Endothelial cell (in vitro differentiated cells): ENCODE results near the gene RACK1. TPM values are rescaled to one million over a fixed set of nuclear protein-coding genes. Genes with fewer than 3 reads are reported as not detected.

Experiments
- DNase-seq: peaks from one replicate; pipeline ENCODE4 v3.0.0; 2021; ENCODE audit warnings: low spot score
- H3K27ac Mint-ChIP-seq: one replicate; pipeline ENCODE4 v1.8.0; 2021; ENCODE audit warnings: mixed read lengths, inconsistent platforms; ENCODE audit not compliant: unreplicated experiment
- H3K27me3 Mint-ChIP-seq: one replicate; pipeline ENCODE4 v1.8.0; 2021; ENCODE audit warnings: mild to moderate bottlenecking, moderate library complexity, mixed read lengths, inconsistent platforms; ENCODE audit not compliant: unreplicated experiment
- H3K36me3 Mint-ChIP-seq: one replicate; pipeline ENCODE4 v1.8.0; 2021; ENCODE audit warnings: mild to moderate bottlenecking, low read depth, mixed read lengths, inconsistent platforms; ENCODE audit not compliant: unreplicated experiment
- H3K4me1 Mint-ChIP-seq: one replicate; pipeline ENCODE4 v1.8.0; 2021; ENCODE audit warnings: mild to moderate bottlenecking, mixed read lengths, inconsistent platforms; ENCODE audit not compliant: unreplicated experiment
- H3K4me3 Mint-ChIP-seq: one replicate; pipeline ENCODE4 v1.8.0; 2021; ENCODE audit warnings: mild to moderate bottlenecking, mixed read lengths, inconsistent platforms; ENCODE audit not compliant: unreplicated experiment
- H3K9me3 Mint-ChIP-seq: one replicate; pipeline ENCODE4 v1.8.0; 2021; ENCODE audit warnings: mixed read lengths, inconsistent platforms; ENCODE audit not compliant: unreplicated experiment
- total RNA-seq: library from RNA; stranded (reverse); fragmentation: NEBNext Ultra II Directional; extraction: Animal tissue kit (Norgen Biotek cat#: 25700); gene quantifications from one replicate; pipeline ENCODE4 v1.2.1, GENCODE V29; 2021; ENCODE audit not compliant: unreplicated experiment
- TF ChIP-seq, protein P1 (sequence below): fragments of 200-600 bp; sonication (generic); IDR thresholded peaks from one replicate; pipeline ENCODE4 v1.5.0; 2021; ENCODE audit warnings: antibody characterized with exemption; ENCODE audit not compliant: unreplicated experiment

RACK1 gene
- total RNA-seq, 1 donor from 2014 or later, result 2,232 TPM

DNA sequence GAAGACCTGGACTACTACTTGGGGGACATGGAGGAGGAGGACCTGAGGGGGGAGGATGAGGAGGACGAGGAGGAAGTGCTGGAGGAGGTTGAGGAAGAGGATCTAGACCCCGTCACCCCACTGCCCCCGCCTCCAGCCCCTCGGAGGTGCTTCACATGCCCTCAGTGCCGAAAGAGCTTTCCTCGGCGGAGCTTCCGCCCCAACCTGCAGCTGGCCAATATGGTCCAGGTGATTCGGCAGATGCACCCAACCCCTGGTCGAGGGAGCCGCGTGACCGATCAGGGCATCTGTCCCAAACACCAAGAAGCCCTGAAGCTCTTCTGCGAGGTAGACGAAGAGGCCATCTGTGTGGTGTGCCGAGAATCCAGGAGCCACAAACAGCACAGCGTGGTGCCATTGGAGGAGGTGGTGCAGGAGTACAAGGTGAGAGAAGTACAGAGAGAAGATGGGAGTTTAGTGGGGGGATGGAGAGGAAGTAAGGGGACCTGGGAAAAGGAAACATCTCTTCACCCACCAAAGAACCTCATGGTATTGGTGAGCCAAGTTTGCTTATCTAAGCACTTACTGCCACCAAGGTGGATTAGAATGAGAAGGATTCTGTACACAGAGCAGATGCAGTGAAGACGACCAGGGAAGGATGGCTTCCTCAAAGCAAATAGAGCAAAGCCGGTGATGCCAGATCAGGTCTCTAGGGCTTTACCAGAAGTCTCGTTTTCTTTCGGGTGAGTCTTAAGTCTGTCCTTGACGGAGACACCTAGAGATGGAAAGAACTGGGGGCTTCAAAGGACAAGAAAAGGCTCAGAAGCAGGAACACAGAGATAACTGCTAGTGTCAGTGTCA, 19.1 kb downstream of the RACK1 start:
- H3K27ac Mint-ChIP-seq, result peak overlapping the region; percentile 98
- H3K27me3 Mint-ChIP-seq, result peaks cover 28% of the 10 kb centered on the region
- H3K4me3 Mint-ChIP-seq, result peak overlapping the region; percentile 98
- TF ChIP-seq, protein P1, sequence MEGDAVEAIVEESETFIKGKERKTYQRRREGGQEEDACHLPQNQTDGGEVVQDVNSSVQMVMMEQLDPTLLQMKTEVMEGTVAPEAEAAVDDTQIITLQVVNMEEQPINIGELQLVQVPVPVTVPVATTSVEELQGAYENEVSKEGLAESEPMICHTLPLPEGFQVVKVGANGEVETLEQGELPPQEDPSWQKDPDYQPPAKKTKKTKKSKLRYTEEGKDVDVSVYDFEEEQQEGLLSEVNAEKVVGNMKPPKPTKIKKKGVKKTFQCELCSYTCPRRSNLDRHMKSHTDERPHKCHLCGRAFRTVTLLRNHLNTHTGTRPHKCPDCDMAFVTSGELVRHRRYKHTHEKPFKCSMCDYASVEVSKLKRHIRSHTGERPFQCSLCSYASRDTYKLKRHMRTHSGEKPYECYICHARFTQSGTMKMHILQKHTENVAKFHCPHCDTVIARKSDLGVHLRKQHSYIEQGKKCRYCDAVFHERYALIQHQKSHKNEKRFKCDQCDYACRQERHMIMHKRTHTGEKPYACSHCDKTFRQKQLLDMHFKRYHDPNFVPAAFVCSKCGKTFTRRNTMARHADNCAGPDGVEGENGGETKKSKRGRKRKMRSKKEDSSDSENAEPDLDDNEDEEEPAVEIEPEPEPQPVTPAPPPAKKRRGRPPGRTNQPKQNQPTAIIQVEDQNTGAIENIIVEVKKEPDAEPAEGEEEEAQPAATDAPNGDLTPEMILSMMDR, result no peak
- H3K4me1 Mint-ChIP-seq, result peaks cover 20% of the 10 kb centered on the region
- H3K9me3 Mint-ChIP-seq, result no peaks in the 10 kb centered on the region
- DNase-seq, result no peak
- peaks cover 10% of the 10 kb centered on the region for H3K36me3 Mint-ChIP-seq

DNA sequence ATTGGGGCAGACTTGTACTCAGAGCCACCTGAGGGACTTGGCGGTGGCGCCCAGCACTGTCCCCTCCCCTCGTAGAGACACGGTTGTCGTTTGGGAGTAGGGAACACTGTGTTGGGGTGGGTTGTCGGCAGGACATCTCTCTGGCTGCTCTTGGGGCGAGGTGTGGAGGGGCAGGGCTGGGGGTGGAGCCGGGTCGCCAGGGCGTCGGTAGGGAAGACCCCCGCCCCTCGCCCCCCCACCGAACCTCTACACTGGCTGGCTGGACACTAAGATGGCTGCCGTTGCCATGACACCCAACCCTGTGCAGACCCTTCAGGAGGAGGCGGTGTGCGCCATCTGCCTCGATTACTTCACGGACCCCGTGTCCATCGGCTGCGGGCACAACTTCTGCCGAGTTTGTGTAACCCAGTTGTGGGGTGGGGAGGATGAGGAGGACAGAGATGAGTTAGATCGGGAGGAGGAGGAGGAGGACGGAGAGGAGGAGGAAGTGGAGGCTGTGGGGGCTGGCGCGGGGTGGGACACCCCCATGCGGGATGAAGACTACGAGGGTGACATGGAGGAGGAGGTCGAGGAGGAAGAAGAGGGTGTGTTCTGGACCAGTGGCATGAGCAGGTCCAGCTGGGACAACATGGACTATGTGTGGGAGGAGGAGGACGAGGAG, 19.8 kb downstream of the RACK1 start:
- Mint-ChIP-seq H3K36me3 (peaks cover 8% of the 10 kb centered on the region), H3K9me3 (no peaks in the 10 kb centered on the region), H3K4me1 (peaks cover 20% of the 10 kb centered on the region), H3K4me3 (peak overlapping the region; percentile 98), H3K27me3 (peaks cover 25% of the 10 kb centered on the region), H3K27ac (peak overlapping the region; percentile 98)
- peak; percentile 81 for DNase-seq
- TF ChIP-seq, protein P1, result no peak

DNA sequence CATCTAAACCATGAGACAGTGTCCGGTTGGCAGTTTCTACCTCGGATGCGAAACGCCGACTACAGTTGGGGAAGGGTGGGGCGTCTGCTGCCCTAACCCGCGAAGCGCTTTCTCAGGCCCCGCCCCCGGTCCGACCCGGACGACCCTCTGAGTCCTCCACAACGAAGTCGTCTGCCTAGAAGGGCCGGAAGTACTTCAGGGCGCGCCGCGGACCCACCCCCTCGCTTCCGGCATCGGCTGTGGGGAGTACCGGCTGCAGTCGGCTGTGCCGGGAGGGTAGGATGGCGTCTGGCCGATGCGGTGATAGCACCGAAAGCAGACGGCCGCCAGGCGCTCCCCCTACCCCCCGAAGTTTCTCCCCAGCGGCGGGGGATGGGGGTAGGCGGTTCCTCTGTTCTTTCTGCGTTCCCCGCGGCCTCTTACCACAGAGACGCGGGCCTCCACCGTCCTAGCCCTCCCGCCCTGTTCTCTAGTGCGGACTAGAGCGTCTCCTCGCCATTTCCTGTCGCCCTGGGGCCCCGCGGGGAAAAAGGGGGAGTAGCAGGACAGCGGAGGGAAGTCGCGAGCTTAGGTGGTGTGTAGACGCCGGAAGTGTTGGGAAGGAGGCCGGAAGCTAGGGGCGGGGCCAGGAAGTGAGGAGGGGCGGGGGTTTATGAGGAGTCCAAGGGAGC, 20.5 kb downstream of the RACK1 start, which contains the start of gene TRIM41:
Gene TRIM41 (plus strand): TSS at position 224 of the 671 bp plus-strand sequence. CDS start 719 bp downstream, outside the sequence.
- TF ChIP-seq, protein P1, result no peak
- Mint-ChIP-seq H3K4me3 (peak within 1 kb of the TSS; percentile 98), H3K4me1 (peaks cover 21% of the 10 kb centered on the region), H3K9me3 (no peaks in the 10 kb centered on the region), H3K36me3 (peaks cover 9% of the 10 kb centered on the region), H3K27me3 (peaks cover 30% of the 10 kb centered on the region), H3K27ac (peak within 1 kb of the TSS; percentile 99)
- DNase-seq, result peak; percentile 97

DNA sequence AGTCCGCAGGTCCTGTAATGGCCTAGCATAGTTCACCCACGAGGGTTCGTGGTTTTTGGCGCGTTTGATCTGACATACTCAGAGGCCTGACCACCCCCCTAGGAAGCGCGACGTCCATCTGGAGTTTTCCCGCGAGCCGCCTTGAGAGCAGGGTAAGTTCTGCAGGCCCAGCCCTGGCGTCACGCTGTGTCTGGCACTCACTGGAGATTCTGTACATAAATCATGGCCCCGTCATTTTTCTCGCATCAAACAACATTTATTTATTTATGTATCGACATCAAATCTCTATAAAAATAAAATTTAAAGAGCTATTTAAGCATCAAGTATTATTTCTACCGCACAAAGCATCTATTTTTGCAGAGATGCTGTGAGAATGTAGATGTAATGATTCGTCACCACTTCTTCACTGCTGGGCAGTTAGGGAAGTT, 21.1 kb downstream of the RACK1 start:
- H3K4me1 Mint-ChIP-seq, result peaks cover 27% of the 10 kb centered on the region
- peaks cover 12% of the 10 kb centered on the region for H3K36me3 Mint-ChIP-seq
- TF ChIP-seq, protein P1, result peak; percentile 11
- H3K4me3 Mint-ChIP-seq, result peak overlapping the region; percentile 98
- no peaks in the 10 kb centered on the region for H3K9me3 Mint-ChIP-seq
- DNase-seq, result no peak
- peaks cover 36% of the 10 kb centered on the region for H3K27me3 Mint-ChIP-seq
- H3K27ac Mint-ChIP-seq, result peak overlapping the region; percentile 98
